GM12864 (cell line): ENCODE data around the gene ATE1.

Experiments used
- DNase-seq: peaks from one replicate; pipeline ENCODE4 v3.0.0-alpha.2; 2011; ENCODE audit warnings: low read depth
- H3K4me3 ChIP-seq: 2 replicates; pipeline ENCODE4 v1.5.1; 2011; ENCODE audit warnings: mild to moderate bottlenecking, low read depth, low read length, control low read depth
- CTCF ChIP-seq: IDR thresholded peaks from 2 replicates; pipeline ENCODE4 v1.5.1; 2011; ENCODE audit warnings: low read depth, mild to moderate bottlenecking, moderate library complexity, low read length, control low read depth, inconsistent platforms; ENCODE audit errors: missing control alignments

Gene ATE1

GRCh38 chr10:121865554-121865953, 62.3 kb downstream of the ATE1 start:
- H3K4me3 ChIP-seq, result no peak overlapping the region
- TF ChIP-seq CTCF, result no peak
- no peak for DNase-seq

DNA sequence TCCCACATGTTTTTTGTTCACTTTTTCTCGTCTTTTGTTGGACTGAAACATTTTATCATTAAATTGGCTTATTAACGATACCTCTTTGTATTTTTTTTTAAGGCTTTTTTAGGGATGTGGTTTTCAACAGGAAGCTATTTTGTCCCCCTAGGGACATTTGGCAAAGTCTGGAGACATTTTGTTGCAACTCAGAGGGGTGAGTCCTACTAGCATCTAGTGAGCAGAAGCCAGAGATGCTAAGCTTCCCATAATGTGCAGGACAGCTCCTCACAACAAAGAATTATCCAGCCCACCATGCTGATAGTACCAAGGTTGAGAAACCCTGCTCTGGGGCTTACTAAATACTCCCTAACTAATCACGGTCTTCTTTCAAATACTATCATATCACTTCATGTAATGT, 63.2 kb downstream of the ATE1 start:
- H3K4me3 ChIP-seq, result no peak overlapping the region
- DNase-seq, result no peak
- no peak for TF ChIP-seq CTCF

DNA sequence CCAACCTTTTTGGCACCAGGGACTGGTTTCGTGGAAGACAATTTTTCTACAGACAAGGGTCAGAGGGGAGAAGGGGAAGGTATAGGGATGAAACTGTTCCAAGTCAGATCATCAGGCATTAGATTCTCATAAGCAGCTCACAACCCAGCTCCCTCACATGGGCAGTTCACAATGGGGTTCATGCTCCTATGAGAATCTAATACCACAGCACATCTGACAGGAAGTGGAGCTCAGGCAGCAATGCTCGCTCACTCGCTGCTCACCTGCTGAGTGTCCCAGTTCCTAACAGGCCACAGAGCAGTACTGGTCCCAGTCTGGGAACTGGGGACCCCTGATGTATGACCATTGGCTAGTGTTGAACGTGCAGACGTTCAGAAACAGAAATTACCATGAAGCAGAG, 63.7 kb downstream of the ATE1 start:
- no peak for TF ChIP-seq CTCF
- H3K4me3 ChIP-seq, result no peak overlapping the region
- no peak for DNase-seq

DNA sequence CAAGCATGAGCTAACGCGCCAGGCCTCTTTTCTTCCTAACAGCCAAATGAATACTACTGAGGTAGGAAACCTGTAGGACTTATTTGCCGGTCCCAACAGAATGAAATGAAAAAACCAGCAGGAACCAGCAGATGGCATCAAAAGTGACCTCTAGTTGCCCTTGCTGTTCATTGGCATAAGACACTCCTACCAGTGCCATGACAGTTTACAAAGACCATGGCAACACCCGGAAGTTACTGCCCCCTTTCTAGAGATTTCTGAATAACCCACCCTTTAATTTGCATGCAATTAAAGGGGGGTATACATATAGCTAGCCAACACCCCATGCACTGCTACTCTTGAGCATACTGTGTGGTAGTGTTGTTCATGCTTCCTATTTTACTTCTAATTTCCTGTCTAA, 65.2 kb downstream of the ATE1 start:
- DNase-seq, result no peak
- no peak for TF ChIP-seq CTCF
- no peak overlapping the region for H3K4me3 ChIP-seq

GRCh38 chr10:121862042-121862441, 65.8 kb downstream of the ATE1 start:
- no peak overlapping the region for H3K4me3 ChIP-seq
- no peak for TF ChIP-seq CTCF
- DNase-seq, result no peak

DNA sequence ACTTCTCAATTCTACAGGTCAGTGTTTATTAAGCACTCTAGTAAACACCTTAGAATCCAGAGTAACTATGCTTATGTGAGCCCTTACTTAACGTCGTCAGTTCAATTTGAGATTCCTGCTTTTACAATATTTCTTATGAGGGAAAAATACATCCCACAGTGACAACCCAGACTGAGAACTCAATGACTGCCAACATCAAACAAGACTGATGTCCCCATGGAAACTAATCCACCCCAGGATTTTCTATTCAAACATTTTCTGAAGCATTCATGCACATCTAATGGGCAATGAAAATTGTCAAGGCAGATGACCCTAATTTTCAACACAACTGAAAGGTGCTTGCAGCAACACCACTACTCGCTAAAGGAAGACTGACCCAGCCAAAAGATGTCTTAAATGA, 67.0 kb downstream of the ATE1 start:
- DNase-seq, result no peak
- no peak overlapping the region for H3K4me3 ChIP-seq
- no peak for TF ChIP-seq CTCF

GRCh38 chr10:121854809-121855445, 72.9 kb downstream of the ATE1 start:
- H3K4me3 ChIP-seq, result no peak overlapping the region
- TF ChIP-seq CTCF, result no peak
- DNase-seq, result no peak
